ENCODE measurements around the gene DGKG.

Gene DGKG

DNA sequence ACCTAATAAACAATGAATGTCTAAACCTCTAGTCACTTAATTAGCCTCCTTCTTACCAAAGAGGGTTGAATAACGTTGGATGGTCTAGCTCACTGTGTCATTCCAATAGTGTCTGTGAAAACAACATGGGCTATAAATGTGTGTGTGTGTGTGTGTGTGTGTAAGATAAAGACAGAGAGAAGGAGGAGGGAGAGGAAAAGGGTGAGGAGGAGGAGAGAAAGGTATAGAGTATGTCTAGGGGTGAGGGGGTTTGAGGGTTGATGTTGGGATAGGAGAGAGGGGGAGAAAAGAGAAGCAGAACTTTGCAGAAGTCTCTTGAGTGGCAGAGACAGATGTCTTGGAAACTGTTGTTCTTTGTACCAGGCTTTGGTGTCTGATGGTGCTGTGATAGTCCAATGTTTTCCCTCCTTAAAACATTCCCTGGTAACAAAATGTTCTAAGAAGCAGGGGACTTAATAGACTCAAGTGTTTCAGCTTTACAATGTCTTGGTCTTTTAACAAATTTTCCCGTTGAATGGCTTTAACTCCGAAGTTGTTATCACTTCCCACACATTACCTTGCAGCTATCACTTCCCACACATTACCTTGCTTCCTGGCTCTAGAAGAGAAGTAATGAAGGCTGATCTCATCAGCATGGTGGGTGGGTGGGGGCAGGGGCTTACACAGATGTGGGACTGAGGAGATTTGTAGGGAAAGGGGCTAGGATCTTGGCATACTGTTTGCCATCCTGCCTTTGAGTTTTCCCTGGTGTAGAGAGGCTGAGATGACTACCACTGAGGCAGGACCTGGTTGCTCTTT, 195.3 kb downstream of the DGKG start:
- H3K27ac ChIP-seq (ENCODE audit: low read depth in 2 of 2, low read length in 2 of 2): no peak overlapping the region

DNA sequence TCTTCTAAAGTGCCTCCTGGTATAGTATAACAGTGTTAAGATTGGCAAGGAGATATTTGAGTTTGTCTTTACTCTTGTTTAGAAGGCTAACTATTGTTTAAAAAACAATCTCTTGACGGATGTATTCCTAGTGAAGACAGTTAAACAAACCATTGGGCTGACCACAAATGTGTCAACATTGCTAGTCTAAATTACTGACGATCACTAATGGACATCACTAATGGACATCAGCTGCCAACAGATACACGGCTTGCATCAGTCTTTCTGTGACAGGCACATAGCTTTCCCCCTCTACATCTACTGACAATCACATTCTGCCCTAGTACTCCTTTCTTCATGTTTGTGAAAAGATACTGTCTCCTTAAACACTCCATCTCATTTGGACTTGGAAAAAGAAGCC, 196.0 kb downstream of the DGKG start:
- Histone ChIP-seq H3K4me1 (ENCODE audit: control insufficient read depth in 2 of 2, insufficient read depth in 2 of 2, low read length in 2 of 2) (no peaks in the 10 kb centered on the region), H3K27ac (ENCODE audit: low read depth in 2 of 2, low read length in 2 of 2) (no peak overlapping the region), H3K27me3 (ENCODE audit: control insufficient read depth in 2 of 2, insufficient read depth in 2 of 2, low read length in 2 of 2) (peaks cover 2 to 3% of the 10 kb centered on the region in 2 donors), H3K9ac (ENCODE audit: low read depth in 1 of 2, low read length in 2 of 2) (no peak overlapping the region), H3K36me3 (ENCODE audit: control insufficient read depth in 2 of 2, insufficient read depth in 2 of 2, low read length in 2 of 2) (no peaks in the 10 kb centered on the region), H3K4me3 (ENCODE audit: low read length in 2 of 2) (no peak overlapping the region), H3K9me3 (ENCODE audit: control insufficient read depth in 2 of 2, low read length in 2 of 2) (no peaks in the 10 kb centered on the region)

More for the DNA sequence above, 195.3 kb downstream of the DGKG start:
- no peaks in the 10 kb centered on the region for H3K4me1 ChIP-seq (ENCODE audit: control insufficient read depth in 2 of 2, insufficient read depth in 2 of 2, low read length in 2 of 2)
- no peak overlapping the region for H3K9ac ChIP-seq (ENCODE audit: low read depth in 1 of 2, low read length in 2 of 2)
- no peaks in the 10 kb centered on the region for H3K9me3 ChIP-seq (ENCODE audit: control insufficient read depth in 2 of 2, low read length in 2 of 2)
- H3K36me3 ChIP-seq (ENCODE audit: control insufficient read depth in 2 of 2, insufficient read depth in 2 of 2, low read length in 2 of 2): no peaks in the 10 kb centered on the region
- H3K4me3 ChIP-seq (ENCODE audit: low read length in 2 of 2): no peak overlapping the region
- H3K27me3 ChIP-seq (ENCODE audit: control insufficient read depth in 2 of 2, insufficient read depth in 2 of 2, low read length in 2 of 2): peaks cover 2% of the 10 kb centered on the region in 2 donors

DNA sequence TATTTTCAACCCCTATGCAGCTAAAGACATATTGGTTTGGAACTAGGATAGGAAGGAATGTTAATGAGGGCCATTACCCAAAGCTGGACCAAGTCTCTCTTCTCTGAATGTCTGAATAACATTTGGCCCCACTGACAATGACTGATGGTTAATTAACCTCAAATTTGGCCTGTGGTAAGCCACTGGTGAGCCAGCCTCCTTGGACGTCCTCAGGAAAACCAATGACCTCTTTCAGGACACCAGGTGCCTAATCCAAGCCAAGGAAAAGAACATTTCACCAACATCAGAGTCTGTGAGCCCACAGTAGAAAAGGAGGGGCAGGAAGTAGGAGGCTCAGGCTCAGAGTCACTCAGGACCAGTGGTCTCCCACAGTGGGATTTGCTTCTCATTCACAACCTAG, 196.7 kb downstream of the DGKG start:
- H3K36me3 ChIP-seq (ENCODE audit: control insufficient read depth in 2 of 2, insufficient read depth in 2 of 2, low read length in 2 of 2): no peaks in the 10 kb centered on the region
- peaks cover 2 to 4% of the 10 kb centered on the region in 2 donors for H3K27me3 ChIP-seq (ENCODE audit: control insufficient read depth in 2 of 2, insufficient read depth in 2 of 2, low read length in 2 of 2)
- H3K9ac ChIP-seq (ENCODE audit: low read depth in 1 of 2, low read length in 2 of 2): no peak overlapping the region
- H3K27ac ChIP-seq (ENCODE audit: low read depth in 2 of 2, low read length in 2 of 2): no peak overlapping the region
- H3K9me3 ChIP-seq (ENCODE audit: control insufficient read depth in 2 of 2, low read length in 2 of 2): no peaks in the 10 kb centered on the region
- no peaks in the 10 kb centered on the region for H3K4me1 ChIP-seq (ENCODE audit: control insufficient read depth in 2 of 2, insufficient read depth in 2 of 2, low read length in 2 of 2)
- H3K4me3 ChIP-seq (ENCODE audit: low read length in 2 of 2): no peak overlapping the region

DNA sequence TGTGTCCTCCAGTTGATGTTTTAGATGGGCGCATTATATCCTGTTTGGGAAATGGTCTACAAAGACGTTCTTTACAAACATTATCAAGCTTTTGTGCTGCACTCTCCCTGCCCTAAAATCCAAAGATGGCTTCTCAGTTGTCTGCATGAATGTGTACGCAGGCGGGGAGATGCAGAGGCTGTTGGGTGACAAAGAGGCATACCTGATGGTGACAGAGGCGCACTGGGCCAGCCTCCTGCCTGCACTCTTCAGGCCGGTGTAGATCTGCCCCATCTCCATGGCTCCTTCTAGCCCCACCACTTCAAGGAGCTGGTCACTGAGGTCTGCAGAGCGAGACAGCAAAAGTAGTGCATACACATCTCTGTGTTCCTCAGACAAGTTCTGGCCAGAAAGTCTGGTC, 197.3 kb downstream of the DGKG start:
- Histone ChIP-seq H3K9me3 (ENCODE audit: control insufficient read depth in 2 of 2, low read length in 2 of 2) (no peaks in the 10 kb centered on the region), H3K27ac (ENCODE audit: low read depth in 2 of 2, low read length in 2 of 2) (no peak overlapping the region), H3K4me3 (ENCODE audit: low read length in 2 of 2) (no peak overlapping the region), H3K4me1 (ENCODE audit: control insufficient read depth in 2 of 2, insufficient read depth in 2 of 2, low read length in 2 of 2) (no peaks in the 10 kb centered on the region), H3K27me3 (ENCODE audit: control insufficient read depth in 2 of 2, insufficient read depth in 2 of 2, low read length in 2 of 2) (peaks cover 2 to 4% of the 10 kb centered on the region in 2 donors), H3K36me3 (ENCODE audit: control insufficient read depth in 2 of 2, insufficient read depth in 2 of 2, low read length in 2 of 2) (no peaks in the 10 kb centered on the region), H3K9ac (ENCODE audit: low read depth in 1 of 2, low read length in 2 of 2) (no peak overlapping the region)

DNA sequence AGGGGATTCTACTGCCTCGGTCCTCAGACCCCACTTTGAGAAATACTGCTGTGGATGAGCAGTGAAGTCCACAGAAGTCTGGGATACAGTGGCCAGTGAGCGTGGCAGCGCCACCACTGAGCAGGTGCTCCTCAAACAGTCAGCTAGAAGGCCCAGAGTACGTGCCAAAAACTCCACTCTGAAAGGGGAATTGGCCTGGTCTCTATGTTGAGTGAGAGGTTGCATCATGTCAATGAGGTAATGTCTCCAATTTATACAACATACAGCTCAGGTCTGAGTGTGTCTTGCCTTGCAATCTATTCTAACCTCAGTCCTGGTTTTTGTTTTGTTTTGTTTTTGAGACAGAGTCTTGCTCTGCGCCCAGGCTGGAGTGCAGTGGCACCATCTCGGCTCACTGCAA, 199.8 kb downstream of the DGKG start:
- Histone ChIP-seq H3K27ac (ENCODE audit: low read depth in 2 of 2, low read length in 2 of 2) (no peak overlapping the region), H3K36me3 (ENCODE audit: control insufficient read depth in 2 of 2, insufficient read depth in 2 of 2, low read length in 2 of 2) (no peaks in the 10 kb centered on the region), H3K4me3 (ENCODE audit: low read length in 2 of 2) (no peak overlapping the region), H3K9ac (ENCODE audit: low read depth in 1 of 2, low read length in 2 of 2) (no peak overlapping the region), H3K27me3 (ENCODE audit: control insufficient read depth in 2 of 2, insufficient read depth in 2 of 2, low read length in 2 of 2) (peaks cover 2 to 4% of the 10 kb centered on the region in 2 donors), H3K4me1 (ENCODE audit: control insufficient read depth in 2 of 2, insufficient read depth in 2 of 2, low read length in 2 of 2) (no peaks in the 10 kb centered on the region), H3K9me3 (ENCODE audit: control insufficient read depth in 2 of 2, low read length in 2 of 2) (no peaks in the 10 kb centered on the region)

DNA sequence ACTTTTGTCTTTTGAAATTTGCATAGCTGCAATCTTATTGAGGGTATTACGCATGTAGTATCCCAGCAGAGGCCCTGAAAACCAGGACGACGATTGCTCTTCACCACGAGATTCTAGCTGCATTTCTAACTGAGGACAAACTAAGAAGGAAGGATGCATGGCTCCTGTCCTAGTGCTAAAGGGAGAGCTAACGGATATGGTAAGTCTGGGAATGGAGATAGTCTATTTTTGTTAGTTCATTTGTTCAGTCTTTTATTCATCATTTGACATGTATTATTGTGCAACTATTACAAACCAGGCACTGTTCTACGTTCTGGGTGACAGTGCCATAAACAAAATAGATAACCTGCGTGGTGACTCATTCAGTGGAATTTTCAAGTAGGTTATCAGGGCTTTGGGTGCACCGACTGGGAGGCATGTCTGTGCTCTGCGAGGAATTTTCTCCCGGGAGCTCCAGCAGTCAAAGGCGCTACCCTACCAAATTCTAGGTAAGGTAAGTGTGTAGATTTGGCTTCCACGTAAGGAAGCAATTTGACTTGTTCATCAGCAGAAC, 201.3 kb downstream of the DGKG start:
- Histone ChIP-seq H3K4me3 (ENCODE audit: low read length in 2 of 2) (no peak overlapping the region), H3K27me3 (ENCODE audit: control insufficient read depth in 2 of 2, insufficient read depth in 2 of 2, low read length in 2 of 2) (peaks cover 2 to 4% of the 10 kb centered on the region in 2 donors), H3K9me3 (ENCODE audit: control insufficient read depth in 2 of 2, low read length in 2 of 2) (no peaks in the 10 kb centered on the region)

DNA sequence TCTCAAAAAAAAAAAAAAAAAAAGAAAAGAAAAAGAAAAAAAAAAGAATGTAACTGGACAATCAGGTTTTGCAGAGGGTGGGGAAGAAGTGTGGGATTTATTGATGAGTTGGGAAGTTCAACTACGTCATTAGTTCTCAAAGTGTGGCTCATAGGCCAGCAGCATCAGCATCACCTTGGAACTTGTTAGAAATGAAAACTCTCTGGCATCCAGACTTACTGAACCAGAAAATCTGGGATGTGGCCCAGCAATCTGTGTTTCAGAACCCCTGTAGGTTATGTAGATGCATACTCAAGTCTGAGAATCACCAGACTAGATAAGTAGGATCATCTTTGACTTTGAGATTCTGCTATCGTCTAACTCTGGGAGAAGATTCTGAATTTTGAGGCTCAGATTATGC, 207.4 kb downstream of the DGKG start:
- H3K27me3 ChIP-seq (ENCODE audit: control insufficient read depth in 2 of 2, insufficient read depth in 2 of 2, low read length in 2 of 2): peaks cover 0 to 3% of the 10 kb centered on the region in 2 donors
- H3K9me3 ChIP-seq (ENCODE audit: control insufficient read depth in 2 of 2, low read length in 2 of 2): no peaks in the 10 kb centered on the region
- no peak overlapping the region for H3K27ac ChIP-seq (ENCODE audit: low read depth in 2 of 2, low read length in 2 of 2)
- H3K4me1 ChIP-seq (ENCODE audit: control insufficient read depth in 2 of 2, insufficient read depth in 2 of 2, low read length in 2 of 2): no peaks in the 10 kb centered on the region
- no peak overlapping the region for H3K9ac ChIP-seq (ENCODE audit: low read depth in 1 of 2, low read length in 2 of 2)
- no peak overlapping the region for H3K4me3 ChIP-seq (ENCODE audit: low read length in 2 of 2)
- H3K36me3 ChIP-seq (ENCODE audit: control insufficient read depth in 2 of 2, insufficient read depth in 2 of 2, low read length in 2 of 2): no peaks in the 10 kb centered on the region

More for the DNA sequence above, 201.3 kb downstream of the DGKG start:
- Histone ChIP-seq H3K27ac (ENCODE audit: low read depth in 2 of 2, low read length in 2 of 2) (no peak overlapping the region), H3K36me3 (ENCODE audit: control insufficient read depth in 2 of 2, insufficient read depth in 2 of 2, low read length in 2 of 2) (no peaks in the 10 kb centered on the region), H3K4me1 (ENCODE audit: control insufficient read depth in 2 of 2, insufficient read depth in 2 of 2, low read length in 2 of 2) (no peaks in the 10 kb centered on the region), H3K9ac (ENCODE audit: low read depth in 1 of 2, low read length in 2 of 2) (no peak overlapping the region)

DNA sequence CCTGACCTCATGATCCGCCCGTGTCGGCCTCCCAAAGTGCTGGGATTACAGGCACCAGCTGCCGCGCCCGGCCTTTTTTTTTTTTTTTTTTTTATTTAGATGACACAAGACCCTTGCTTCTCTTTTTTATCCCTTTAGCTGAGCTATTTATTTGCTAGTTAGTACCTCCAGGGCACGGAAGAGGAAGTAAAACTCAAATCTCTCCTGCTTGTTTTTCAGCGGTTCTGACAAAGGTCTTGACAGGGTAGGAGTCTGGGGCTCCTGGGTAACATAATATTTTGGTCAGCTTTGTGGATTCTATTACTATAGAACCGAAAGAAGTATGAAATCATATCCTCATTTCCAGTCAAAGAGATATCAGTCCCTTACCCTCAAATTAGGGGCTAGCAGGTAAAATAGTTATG, 209.1 kb downstream of the DGKG start:
- Histone ChIP-seq H3K4me3 (ENCODE audit: low read length in 2 of 2) (no peak overlapping the region), H3K27ac (ENCODE audit: low read depth in 2 of 2, low read length in 2 of 2) (no peak overlapping the region), H3K36me3 (ENCODE audit: control insufficient read depth in 2 of 2, insufficient read depth in 2 of 2, low read length in 2 of 2) (no peaks in the 10 kb centered on the region), H3K9me3 (ENCODE audit: control insufficient read depth in 2 of 2, low read length in 2 of 2) (no peaks in the 10 kb centered on the region), H3K4me1 (ENCODE audit: control insufficient read depth in 2 of 2, insufficient read depth in 2 of 2, low read length in 2 of 2) (no peaks in the 10 kb centered on the region), H3K27me3 (ENCODE audit: control insufficient read depth in 2 of 2, insufficient read depth in 2 of 2, low read length in 2 of 2) (peaks cover 3% of the 10 kb centered on the region in 2 donors), H3K9ac (ENCODE audit: low read depth in 1 of 2, low read length in 2 of 2) (no peak overlapping the region)

DNA sequence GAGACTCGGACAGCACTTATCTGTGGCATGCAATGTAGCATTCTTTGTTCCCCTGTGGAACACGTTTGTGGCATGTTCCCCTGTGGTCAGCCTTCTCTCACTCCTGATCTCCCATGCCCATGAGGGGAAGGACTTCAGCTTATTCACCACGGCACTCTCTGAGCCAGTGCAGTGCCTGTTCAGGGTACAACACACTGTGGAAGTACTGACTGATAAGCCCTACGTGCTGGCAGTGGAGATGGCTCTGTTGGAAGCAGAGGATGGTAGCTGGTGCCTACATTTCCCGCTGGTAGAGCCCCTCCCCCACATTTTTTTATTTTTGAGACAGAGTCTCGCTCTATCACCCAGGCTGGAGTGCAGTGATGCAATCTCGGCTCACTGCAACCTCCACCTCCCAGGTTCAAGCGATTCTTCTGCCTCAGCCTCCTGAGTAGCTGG, 209.7 kb downstream of the DGKG start:
- H3K36me3 ChIP-seq (ENCODE audit: control insufficient read depth in 2 of 2, insufficient read depth in 2 of 2, low read length in 2 of 2): no peaks in the 10 kb centered on the region
- no peak overlapping the region for H3K27ac ChIP-seq (ENCODE audit: low read depth in 2 of 2, low read length in 2 of 2)
- peaks cover 3% of the 10 kb centered on the region in 2 donors for H3K27me3 ChIP-seq (ENCODE audit: control insufficient read depth in 2 of 2, insufficient read depth in 2 of 2, low read length in 2 of 2)
- H3K4me1 ChIP-seq (ENCODE audit: control insufficient read depth in 2 of 2, insufficient read depth in 2 of 2, low read length in 2 of 2): no peaks in the 10 kb centered on the region
- H3K9ac ChIP-seq (ENCODE audit: low read depth in 1 of 2, low read length in 2 of 2): no peak overlapping the region
- H3K9me3 ChIP-seq (ENCODE audit: control insufficient read depth in 2 of 2, low read length in 2 of 2): no peaks in the 10 kb centered on the region
- no peak overlapping the region for H3K4me3 ChIP-seq (ENCODE audit: low read length in 2 of 2)

DNA sequence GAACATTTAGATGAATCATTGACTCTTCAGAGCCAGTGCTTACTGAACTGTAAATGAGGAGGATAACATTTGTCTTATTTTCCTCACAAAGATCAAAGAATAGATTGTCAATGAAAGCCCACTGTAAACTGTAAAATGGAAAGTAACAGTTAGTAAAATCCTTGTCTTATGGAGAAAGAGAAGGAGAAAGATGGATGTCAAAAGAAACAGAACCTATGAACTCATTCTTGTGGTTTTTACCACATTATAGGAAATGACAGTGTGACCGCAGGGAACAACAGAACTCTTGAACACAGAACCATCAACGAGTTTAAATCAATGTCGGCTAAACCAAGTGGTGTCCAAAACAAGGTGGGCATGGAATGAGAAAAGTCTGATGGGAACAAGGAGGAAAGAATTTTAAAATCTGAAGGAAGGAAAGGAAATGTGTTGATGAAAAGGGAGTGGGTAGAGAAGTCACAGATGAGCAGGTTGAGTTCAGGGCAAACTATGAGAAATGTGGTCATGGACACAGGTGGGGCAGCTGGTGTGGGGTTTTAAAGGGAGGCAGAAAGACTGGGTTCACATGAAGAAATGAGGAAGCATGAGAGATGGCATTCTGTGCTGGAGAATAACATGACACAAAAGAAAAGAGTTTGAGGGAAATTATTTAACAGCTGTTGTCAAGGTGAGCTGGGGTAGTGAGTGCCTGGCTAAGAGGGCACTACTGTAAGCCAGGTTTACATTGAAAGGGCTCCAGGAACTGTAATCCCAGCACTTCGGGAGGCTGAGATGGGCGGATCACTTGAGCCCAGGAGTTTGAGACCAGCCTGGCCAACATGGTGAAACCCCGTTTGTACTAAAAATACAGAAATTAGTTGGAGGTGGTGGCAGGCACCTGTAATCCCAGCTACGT, 210.7 kb downstream of the DGKG start:
- H3K9ac ChIP-seq (ENCODE audit: low read depth in 1 of 2, low read length in 2 of 2): no peak overlapping the region
- peaks cover 3% of the 10 kb centered on the region in 2 donors for H3K27me3 ChIP-seq (ENCODE audit: control insufficient read depth in 2 of 2, insufficient read depth in 2 of 2, low read length in 2 of 2)
- no peaks in the 10 kb centered on the region for H3K4me1 ChIP-seq (ENCODE audit: control insufficient read depth in 2 of 2, insufficient read depth in 2 of 2, low read length in 2 of 2)
- H3K4me3 ChIP-seq (ENCODE audit: low read length in 2 of 2): no peak overlapping the region
- no peaks in the 10 kb centered on the region for H3K36me3 ChIP-seq (ENCODE audit: control insufficient read depth in 2 of 2, insufficient read depth in 2 of 2, low read length in 2 of 2)
- no peak overlapping the region for H3K27ac ChIP-seq (ENCODE audit: low read depth in 2 of 2, low read length in 2 of 2)
- no peaks in the 10 kb centered on the region for H3K9me3 ChIP-seq (ENCODE audit: control insufficient read depth in 2 of 2, low read length in 2 of 2)
